IPS-18c (cell line): Measurements from ENCODE around the gene ZNF892.
A peak's percentile ranks its signal among the peaks of the same experiment; 100 is the strongest.
"Not testable (repeated sequence)": the region's sequence is repeated elsewhere in the genome, so short reads cannot be mapped to it uniquely, and the experiment has no call there.

Source experiments
- H3K4me3 ChIP-seq: 2 replicates; pipeline ENCODE4 v1.7.0; 2013; ENCODE audit warnings: low read depth, mild to moderate bottlenecking, low read length, moderate library complexity; ENCODE audit not compliant: insufficient read depth
- H3K9me3 ChIP-seq: one replicate; pipeline ENCODE4 v1.6.1; 2013; ENCODE audit warnings: mild to moderate bottlenecking, low read length, moderate library complexity; ENCODE audit not compliant: control insufficient read depth, insufficient read depth

ZNF892 gene

DNA sequence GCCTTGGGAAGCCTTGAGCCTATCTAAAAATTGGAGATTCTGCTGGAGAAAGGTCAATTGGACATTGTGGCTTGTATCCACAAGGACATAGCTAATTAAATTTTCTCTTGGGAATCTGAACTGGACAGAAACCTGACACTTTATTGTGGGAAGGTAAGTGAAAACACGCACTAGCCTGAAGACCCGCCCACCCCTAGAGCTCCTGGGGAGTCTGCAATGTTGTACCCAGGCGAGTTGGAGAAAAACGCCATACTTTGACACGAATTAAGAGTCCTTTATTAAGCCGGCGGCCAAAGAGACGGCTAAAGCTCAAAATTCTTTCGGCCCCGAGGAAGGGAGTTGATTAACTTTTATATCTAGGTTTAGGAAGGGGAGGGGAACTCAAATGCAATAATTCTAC is 1.2 kb upstream of the ZNF892 start:
- Histone ChIP-seq H3K4me3 (peak overlapping the region; percentile 41; the same call in 1 of the 2 replicates), H3K9me3 (peaks cover 3% of the 10 kb centered on the region)

- H3K4me3 ChIP-seq: peak overlapping the region; percentile 71
- H3K9me3 ChIP-seq: peaks cover 7% of the 10 kb centered on the region
Observed at GRCh38 chr2:95208106-95208505, 785 bp downstream of the ZNF892 start.

GRCh38 chr2:95215018-95215612 is 7.8 kb downstream of the ZNF892 start:
- Histone ChIP-seq H3K4me3 (no peak overlapping the region), H3K9me3 (peaks cover 18% of the 10 kb centered on the region)

DNA sequence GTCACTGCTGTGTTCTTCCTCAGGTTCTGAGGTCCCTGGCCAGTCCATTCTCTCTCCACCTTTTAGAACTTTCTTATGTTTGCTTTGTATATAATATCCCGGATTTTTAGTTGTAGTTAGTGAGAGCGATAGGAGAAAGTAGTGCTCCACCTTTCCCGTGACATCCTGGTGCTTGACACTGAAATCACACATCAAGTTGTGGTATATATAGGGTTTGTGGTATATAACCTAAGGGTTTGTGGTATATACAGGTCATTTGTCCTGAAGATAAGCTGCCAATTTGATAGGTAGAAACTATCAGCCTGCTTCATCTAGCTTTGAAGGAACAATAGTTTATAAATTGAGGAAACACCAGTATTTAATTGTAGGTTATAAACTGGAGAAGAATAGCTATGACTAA is 13.1 kb downstream of the ZNF892 start:
- Histone ChIP-seq H3K9me3 (peaks cover 10% of the 10 kb centered on the region), H3K4me3 (no peak overlapping the region)

DNA sequence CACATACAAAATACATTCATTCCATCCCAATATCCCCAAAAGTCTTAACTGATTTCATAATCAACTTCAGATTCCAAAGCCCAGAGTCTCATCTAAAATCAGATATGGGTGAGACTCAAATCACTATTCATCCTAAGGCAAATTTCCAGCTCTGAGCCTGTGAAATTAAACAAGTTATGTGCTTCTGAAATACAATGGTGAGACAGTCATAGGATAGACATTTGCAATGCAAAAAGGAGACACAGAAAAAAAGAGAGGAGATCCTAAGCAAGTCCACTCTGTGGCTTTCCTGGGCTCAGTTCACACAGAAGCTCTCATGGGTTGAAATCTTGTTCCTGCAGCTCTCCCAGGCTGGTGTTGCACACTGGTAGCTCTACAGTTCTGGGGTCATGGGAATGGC is 18.3 kb downstream of the ZNF892 start:
- Histone ChIP-seq H3K4me3 (no peak overlapping the region), H3K9me3 (peaks cover 3% of the 10 kb centered on the region)

DNA sequence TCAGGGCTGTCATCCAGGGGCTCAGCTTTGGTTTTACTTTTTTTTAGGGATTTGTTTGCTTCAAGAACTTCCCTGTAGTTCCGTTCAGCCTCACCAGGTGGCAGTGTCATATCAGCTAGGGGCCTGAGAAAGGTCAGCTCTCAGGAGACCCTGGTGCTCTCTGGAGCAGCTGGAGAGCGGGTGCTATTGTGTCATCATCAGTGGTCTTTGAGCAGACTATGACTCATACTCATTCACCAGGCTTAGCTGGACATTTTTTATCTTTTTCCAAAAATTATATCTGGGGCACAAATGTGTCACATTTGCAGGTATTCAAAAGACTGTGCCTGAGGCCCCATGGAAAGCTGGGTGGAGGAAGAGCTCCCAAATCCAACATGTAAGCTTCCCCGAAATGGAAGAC is 24.4 kb downstream of the ZNF892 start:
- H3K9me3 ChIP-seq: no peaks in the 10 kb centered on the region
- no peak overlapping the region for H3K4me3 ChIP-seq

DNA sequence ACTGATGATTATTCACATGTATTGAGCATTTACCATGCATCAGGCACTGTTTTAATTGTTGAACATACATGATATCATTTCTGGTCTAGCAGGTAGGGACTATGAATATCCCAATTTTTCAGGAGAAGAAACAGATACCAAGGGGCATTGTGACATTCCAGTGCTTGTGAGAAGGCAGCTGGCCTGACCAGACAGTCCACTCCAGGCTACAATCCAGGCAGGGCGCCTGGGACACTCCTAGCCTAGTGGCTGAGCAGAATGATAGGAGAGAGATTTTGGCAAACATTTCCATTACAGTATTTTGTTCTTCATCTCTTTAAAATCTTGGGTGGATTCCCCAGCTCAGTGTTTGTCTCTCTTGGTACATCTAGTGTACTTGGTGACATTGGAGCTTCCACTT is 24.9 kb downstream of the ZNF892 start:
- no peak overlapping the region for H3K4me3 ChIP-seq
- H3K9me3 ChIP-seq: no peaks in the 10 kb centered on the region

DNA sequence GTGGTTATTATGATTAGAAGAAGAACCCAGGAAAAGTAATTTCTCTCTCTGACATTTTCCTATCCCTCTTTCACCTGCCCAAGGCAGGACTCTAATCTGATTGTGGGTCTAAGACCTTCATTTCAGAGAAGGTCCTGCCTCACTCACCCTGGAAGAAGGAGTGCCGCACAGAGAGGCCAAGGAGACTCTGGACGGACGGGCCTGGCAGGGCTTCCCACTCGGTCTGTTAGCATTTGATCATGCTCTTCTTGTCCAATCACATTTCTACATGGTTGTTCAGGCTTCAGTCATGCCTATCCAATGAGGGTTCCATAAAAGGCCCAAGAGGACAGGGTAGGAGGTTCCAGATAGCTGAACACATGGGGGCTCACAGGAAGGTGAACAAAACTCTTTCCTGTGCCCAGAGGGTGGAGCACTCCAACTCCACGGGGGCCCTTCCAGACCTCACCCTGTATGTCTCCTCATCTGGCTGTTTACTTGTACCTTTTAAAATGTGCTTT is 27.0 kb downstream of the ZNF892 start:
- Histone ChIP-seq H3K4me3 (no peak overlapping the region), H3K9me3 (peaks cover 2% of the 10 kb centered on the region)

DNA sequence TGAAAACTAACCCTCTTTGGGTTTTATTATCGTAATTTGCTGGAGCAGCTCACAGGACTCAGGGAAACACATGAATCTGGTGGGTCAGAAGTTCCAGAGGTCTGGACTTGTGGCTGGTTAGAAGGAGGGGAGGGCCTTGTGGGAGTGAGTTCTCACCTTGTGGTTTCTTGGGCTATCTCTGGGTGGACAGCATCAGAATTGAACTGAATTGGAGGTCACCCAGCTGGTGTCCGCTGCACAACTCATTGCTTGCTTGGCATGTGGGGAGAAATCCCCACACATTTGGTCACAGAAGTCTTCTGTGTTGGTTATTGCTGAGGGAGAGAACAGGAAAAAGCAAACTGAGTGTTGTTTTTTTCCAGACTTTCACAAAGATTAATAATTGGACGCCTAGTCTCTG is 27.5 kb downstream of the ZNF892 start:
- H3K9me3 ChIP-seq: peaks cover 2% of the 10 kb centered on the region
- H3K4me3 ChIP-seq: no peak overlapping the region

GRCh38 chr2:95238131-95238530 is 30.8 kb downstream of the ZNF892 start:
- H3K9me3 ChIP-seq: peaks cover 6% of the 10 kb centered on the region

DNA sequence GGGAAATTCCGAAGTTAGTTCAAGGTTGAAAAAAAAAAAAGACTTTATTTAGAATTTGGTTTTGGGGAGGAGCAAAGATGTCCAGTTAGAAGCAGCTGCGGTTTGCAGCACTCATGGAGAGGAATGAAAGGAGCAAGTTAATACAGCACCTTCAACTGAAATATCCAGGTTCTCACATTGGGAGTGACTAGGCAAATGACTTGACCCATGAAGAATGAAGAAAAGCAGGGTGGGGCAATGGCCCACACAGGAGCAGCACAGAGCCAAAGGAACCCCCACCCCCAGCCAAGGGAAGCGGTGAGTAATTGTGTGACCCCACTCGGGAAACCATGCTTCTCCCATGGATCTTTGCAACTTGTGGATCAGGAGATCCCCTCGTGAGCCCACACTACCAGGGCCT is 32.8 kb downstream of the ZNF892 start:
- no peak overlapping the region for H3K4me3 ChIP-seq
- peaks cover 6% of the 10 kb centered on the region for H3K9me3 ChIP-seq

More at GRCh38 chr2:95238131-95238530, 30.8 kb downstream of the ZNF892 start:
- H3K4me3 ChIP-seq: no peak overlapping the region

- Histone ChIP-seq H3K9me3 (peaks cover 6% of the 10 kb centered on the region), H3K4me3 (no peak overlapping the region; the same call in 1 of the 2 replicates)
Observed at GRCh38 chr2:95240556-95240955, 33.2 kb downstream of the ZNF892 start.

DNA sequence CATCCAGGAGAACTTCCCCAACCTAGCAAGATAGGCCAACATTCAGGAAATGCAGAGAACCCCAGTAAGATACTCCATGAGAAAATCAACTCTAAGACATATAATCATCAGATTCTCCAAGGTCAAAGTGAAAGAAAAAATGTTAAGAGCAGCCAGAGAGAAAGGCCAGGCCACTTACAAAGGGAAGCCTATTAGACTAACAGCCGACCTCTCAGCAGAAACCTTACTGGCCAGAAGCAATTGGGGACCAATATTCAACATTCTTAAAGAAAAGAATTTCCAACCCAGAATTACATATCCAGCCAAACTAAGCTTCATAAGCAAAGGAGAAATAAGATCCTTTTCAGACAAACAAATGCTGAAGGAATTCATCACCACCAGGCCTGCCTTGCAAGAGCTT is 34.8 kb downstream of the ZNF892 start:
- H3K4me3 ChIP-seq: not testable (repeated sequence)

More for the DNA sequence above, 34.8 kb downstream of the ZNF892 start:
- not testable (repeated sequence) for H3K9me3 ChIP-seq
